GM19438 (cell line): ENCODE data around the gene TMCC1.
"Not testable (repeated sequence)": the region's sequence is repeated elsewhere in the genome, so short reads cannot be mapped to it uniquely, and the experiment has no call there.

Source experiments
- ATAC-seq: cut with Tn5 transposase; IDR thresholded peaks from one replicate; pipeline ENCODE4 v1.9.1; 2021; ENCODE audit warnings: low read depth; ENCODE audit not compliant: unreplicated experiment

The TMCC1 gene

DNA sequence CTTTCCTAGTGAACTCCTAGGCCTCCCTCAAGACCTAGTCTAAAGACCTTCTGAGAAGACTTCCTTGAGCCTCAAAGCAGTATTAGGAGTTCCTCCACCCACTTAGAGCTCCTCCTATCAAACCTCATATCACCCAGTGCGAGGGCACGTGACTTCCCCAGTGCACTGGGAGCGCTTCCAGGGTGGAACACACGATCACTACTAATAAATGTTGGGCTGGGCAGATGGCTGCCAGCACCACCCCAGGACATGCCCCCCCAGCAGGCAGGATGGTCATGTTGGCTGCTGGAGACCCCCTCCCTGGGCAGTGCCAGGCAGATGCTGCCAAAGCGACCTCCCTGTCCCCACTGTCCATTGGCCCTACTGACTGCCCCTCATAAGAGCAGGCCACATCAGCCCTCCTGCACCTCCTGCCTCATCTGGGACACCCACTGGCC, 278.6 kb downstream of the TMCC1 start:
- ATAC-seq: no peak

- ATAC-seq: no peak
Observed at GRCh38 chr3:129614435-129614834, 279.1 kb downstream of the TMCC1 start.

DNA sequence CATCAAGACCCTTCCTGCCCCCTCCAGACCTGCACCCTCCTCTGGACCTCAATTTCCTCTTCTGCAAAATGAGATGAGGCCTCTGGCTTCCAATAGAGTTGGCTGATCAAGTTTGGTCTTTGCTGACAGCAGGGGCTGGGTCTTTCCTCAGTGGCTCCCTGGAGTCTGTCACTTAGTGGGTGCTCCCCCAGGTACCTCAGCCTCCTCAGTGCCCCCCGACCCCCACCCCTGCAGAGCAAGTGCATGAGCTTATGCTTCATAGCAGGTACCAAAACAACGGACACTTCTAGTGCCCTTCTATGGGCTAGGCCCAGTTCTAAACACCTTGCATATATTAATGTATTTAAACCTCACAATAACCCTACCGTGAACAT, 280.2 kb downstream of the TMCC1 start:
- no peak for ATAC-seq

DNA sequence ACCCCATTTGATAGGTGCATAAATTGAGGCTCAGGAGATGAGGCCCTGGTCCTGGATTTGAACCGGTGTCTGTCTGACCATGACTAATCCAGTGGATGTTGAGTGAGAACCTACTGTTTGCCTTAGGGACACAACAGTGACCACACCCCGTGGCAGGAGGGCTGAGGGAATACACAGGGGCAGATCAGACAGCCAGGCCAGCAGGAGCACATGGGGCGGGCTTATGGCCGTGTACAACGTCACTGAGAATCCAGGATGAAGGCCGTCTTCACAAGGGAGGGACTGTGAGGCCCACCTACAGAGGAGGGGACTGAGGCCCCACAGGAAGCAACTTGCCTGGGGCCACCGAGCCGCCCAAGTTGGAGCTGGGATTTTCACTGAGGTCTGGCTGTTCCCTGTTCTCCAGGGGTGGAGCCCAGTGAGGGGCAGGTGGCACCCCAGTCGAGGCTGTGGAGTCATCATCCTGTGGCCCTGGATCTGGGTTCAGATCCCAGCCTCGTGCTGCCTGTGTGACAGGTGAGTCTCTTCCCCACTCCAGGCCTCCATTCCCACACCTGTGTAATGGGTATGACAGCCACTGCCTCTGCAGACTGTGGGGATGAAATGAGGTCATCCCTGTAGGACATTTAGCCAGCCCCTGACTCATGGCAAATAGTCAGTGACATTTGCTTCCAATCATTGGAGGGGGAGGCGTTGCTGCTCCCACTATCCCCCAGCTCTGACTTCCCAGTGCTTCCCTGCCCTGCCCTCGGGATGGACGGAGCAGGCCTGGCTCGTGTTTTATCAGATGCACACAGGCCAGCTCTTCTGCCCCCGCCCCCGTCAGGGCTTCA, 280.8 kb downstream of the TMCC1 start:
- no peak for ATAC-seq

- ATAC-seq: no peak
Observed at GRCh38 chr3:129611812-129612533, 281.5 kb downstream of the TMCC1 start.

GRCh38 chr3:129611446-129611800, 282.1 kb downstream of the TMCC1 start:
- ATAC-seq: no peak

DNA sequence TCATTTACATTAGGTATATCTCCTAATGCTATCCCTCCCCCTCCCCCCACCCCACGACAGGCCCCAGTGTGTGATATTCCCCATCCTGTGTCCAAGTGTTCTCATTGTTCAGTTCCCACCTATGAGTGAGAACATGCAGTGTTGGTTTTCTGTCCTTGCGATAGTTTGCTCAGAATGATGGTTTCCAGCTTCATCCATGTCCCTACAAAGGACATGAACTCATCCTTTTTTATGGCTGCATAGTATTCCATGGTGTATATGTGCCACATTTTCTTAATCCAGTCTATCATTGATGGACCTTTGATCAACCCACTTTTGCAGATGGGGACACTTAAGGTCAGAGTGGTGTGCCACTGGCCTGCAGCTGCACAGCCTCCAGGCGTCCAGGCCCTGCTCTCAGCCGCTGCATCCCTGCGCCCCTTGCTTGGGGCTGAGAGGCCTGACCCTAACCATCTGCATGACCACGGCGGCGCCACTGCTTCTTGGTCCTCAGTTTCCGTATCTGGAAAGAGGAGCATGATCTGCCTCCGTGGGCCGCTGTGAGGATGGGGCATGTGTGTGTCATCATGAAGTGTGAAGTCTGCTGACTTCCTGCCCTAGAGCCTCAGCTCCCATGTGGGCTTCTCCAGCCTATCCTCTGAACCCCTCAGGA, 282.6 kb downstream of the TMCC1 start:
- ATAC-seq: not testable (repeated sequence)

DNA sequence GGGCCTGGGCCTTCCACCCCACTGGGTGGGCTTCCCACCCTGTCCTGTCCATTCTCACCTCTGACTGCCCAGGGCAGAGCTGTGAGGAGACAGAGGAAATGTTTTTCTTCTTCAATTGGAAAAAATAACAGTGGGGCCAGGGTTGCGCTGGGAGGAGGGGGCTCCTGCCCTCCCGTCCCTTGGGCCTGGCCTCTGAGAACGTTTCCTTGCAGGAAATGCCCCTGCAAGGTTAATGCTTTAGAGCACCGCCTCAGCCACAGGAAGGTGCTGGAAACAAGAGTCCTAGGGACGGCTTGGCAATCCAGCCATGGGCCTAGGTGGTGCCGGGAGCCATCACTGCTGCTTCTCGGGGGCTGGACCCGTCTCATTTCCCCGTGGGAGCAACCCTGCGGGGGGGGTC, 283.2 kb downstream of the TMCC1 start:
- no peak for ATAC-seq

- ATAC-seq: no peak
Observed at GRCh38 chr3:129609591-129610182, 283.8 kb downstream of the TMCC1 start.

DNA sequence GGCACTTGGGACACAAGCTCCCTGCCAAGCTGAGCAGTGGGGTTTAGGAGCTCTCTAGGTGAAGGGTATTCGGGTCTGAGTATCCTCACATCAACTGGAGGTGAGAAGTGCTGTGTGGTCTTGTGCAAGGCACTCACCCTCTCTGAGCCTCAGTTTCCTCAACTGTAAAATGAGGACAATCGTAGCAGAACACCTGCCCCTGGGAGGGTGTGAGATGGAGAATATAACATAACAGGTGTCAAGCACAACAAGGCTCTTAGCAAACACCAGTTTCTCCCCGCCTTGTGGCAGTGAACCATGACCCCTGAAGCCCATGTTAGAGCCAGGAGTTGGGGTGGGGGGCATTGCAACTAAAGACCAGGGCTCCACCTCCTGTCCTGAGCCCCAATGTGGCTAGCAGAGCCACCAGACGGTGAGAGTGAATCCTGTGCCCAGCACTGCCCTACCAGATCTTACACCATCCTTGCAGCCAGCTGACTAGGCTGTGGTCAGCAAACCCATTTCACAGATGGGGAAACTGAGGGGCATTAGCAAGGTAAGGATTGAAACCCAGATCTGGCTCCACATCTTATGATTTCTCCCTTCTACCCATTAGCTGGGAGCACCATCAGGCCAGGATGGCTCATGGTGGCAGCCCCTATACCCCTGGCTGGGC, 284.4 kb downstream of the TMCC1 start:
- no peak for ATAC-seq

GRCh38 chr3:129608087-129608935, 285.2 kb downstream of the TMCC1 start:
- ATAC-seq: no peak

DNA sequence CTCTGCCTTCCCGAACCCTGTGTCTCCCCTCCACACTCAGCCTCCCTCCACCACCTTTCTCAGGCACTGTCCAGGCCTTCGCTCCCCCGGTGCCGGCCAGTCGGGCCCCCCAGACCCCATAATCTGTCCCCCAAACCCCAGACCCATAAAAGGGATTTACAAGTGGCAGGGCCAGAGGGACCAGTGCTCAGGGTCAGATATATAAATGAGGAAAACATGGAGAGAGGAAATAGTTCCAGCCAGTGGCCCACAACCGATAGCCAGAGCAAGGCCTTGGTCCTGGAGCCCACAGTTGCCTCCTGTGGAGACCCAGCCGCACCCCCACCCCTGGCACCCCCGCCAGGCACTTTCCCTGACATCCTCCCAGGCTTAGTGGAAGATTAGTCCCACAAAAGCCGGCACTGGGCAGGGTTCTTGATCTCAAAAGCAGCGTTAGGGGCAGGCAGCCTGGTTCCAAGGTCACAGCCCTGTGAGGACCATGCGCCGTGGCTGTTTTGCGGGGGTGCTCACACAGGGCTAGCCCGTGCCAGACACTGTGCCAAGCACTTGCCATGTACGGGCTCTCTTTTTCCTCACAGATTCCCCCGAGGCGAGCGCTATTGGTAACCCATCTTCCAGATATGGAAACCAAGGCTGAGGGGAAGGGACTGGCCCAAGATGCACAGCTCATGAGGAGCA, 286.0 kb downstream of the TMCC1 start:
- ATAC-seq: no peak

DNA sequence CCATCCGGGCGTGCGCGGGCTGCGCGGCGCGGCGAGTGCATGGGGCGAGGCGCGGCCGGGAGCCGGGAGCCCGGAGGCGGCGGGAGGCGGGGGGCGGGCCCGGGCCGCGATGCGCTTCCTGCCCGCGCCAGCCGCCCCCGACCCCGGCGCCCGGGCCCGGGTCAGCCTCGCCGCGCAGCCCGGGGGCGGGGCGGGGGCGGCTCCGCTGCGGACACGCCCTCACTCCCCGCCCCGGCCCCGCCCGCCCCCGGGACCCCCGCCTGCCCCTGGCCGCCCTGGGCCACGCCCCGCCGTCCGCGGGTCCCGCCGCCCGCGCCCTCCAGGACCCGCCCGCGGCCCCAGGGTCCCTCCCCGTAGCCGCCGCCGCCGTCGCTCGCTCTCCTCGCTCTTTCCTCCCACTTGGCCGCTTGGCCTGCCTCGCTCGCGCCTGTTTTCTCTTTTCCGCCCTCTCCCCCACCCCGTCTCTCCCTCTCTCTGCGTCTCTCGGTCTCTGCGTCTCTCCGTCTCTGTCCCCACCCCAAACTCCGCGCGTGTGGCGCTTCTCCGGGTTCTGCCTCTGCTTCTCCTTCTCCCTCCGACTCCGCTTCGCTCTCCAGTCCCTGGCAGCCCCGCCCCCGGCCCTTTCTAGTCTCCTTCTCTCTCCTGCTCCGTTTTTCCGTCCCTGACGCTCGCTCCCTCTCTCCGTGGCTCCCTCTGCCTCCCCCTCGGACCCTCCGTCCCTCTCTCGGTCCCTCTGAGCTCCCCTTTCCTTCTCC, 286.7 kb downstream of the TMCC1 start, which contains the start of gene PLXND1:
Gene PLXND1, minus strand, starts transcription at position 41 of the 755 bp plus-strand sequence. Its CDS starts 37 bp downstream, at position 4.
- no peak for ATAC-seq

DNA sequence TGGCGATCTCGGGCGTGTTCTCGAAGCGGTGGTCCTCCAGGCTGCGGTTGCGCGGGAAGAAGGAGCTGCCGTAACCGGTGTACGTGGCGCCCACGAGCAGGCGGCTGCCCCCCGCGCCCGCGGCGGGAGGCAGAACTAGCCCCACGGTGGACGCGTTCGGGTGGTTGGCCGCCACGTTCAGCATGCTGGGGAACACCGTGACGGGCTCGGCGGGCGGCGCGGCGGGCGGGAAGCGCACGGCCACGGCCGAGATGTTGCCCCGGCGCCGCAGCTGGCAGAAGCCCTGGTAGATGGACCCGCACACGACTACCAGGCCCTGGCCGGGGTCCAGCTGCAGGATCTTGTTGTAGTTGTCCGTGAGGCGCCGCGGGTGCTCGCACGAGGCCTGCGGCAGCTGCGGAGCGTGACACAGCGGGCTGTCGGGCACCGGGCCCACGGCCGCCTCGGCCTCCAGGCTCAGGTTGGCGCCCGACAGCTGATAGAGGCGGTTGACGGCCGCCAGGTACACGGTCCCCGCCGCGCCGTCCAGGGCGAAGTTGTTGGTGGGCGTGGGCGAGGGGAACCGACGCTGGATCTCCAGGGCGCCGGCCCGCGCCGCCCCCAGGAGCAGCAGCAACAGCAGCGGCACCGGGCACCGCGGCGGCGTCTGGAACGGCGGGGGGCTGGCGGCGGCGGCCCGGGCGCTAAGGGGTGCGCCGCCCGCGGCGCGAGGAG, 287.4 kb downstream of the TMCC1 start:
- no peak for ATAC-seq

- no peak for ATAC-seq
Observed at GRCh38 chr3:129605203-129605921, 288.1 kb downstream of the TMCC1 start.

DNA sequence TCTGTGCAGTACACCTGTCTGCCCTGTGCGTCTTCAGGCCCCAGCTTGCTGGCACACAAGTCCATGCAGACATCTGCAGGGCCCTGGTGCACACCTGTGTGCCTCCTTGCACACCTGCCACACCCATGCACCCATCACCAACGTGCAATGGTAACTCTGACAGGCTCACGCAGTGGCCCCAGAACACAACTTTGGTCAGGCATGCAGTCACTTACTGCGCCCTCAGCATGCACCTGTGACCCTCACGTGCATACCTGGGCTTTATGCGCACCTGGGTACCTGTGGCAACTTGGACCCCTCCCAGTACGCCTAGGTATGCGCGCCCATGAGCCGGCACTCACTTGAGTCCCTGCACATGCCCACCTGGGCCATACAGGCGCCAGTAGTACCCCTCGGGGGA, 288.7 kb downstream of the TMCC1 start:
- no peak for ATAC-seq
